Keratinocyte (primary cell): ENCODE measurements around the gene GRB2. TPM values are rescaled to one million over a fixed set of nuclear protein-coding genes. Genes with fewer than 3 reads are reported as not detected.

ENCODE experiments used
- DNase-seq: peaks from one replicate; pipeline ENCODE4 v3.0.0-alpha.2; 2011; ENCODE audit warnings: low read depth, missing footprints, low spot score
- FAIRE-seq: peaks from 2 replicates; lab custom pipeline; 2011; peaks lifted over from hg19 to GRCh38; lab: Jason Lieb, UNC
- H2AFZ ChIP-seq: 2 replicates; pipeline ENCODE4 v1.6.0; 2012; ENCODE audit warnings: low read length, control low read depth, inconsistent platforms; ENCODE audit not compliant: control insufficient read depth
- H3K27ac ChIP-seq: 2 replicates; pipeline ENCODE4 v1.5.1; 2011; ENCODE audit warnings: low read length; ENCODE audit not compliant: control insufficient read depth, insufficient read depth
- H3K27me3 ChIP-seq: 3 replicates; pipeline ENCODE4 v1.6.0; 2011; ENCODE audit warnings: low read length; ENCODE audit not compliant: control insufficient read depth, insufficient read depth; ENCODE audit errors: extremely low read depth
- H3K36me3 ChIP-seq, 2 experiments: 2 replicates in 1 of 2; 3 replicates in 1 of 2; pipeline ENCODE4 v1.5.1; 2011; ENCODE audit warnings: low read length in 2 of 2, mild to moderate bottlenecking in 1 of 2; ENCODE audit not compliant: control insufficient read depth in 2 of 2, insufficient read depth in 2 of 2; ENCODE audit errors: extremely low read depth in 1 of 2
- H3K4me1 ChIP-seq: 3 replicates; pipeline ENCODE4 v1.5.1; 2011; ENCODE audit warnings: low read length; ENCODE audit not compliant: control insufficient read depth, insufficient read depth; ENCODE audit errors: extremely low read depth
- H3K4me2 ChIP-seq: 3 replicates; pipeline ENCODE4 v1.6.0; 2011; ENCODE audit warnings: low read depth, low read length; ENCODE audit not compliant: control insufficient read depth, insufficient read depth; ENCODE audit errors: extremely low read depth
- H3K4me3 ChIP-seq, 3 experiments: fragments of 200-600 bp in 1 of 3; sonication (generic) in 1 of 3; 2 replicates in 2 of 3; 3 replicates in 1 of 3; pipeline ENCODE4 v1.5.1; 2011 to 2016; ENCODE audit warnings: low read length in 3 of 3, mild to moderate bottlenecking in 3 of 3, control low read depth in 2 of 3, inconsistent platforms in 1 of 3, low read depth in 1 of 3, mixed read lengths in 1 of 3, mixed run types in 1 of 3, moderate library complexity in 1 of 3; ENCODE audit not compliant: control insufficient read depth in 2 of 3, insufficient read depth in 2 of 3; ENCODE audit errors: extremely low read depth in 1 of 3
- H3K79me2 ChIP-seq: 2 replicates; pipeline ENCODE4 v1.6.0; 2012; ENCODE audit warnings: low read length; ENCODE audit not compliant: control insufficient read depth, insufficient read depth
- H3K9ac ChIP-seq: 3 replicates; pipeline ENCODE4 v1.6.0; 2011; ENCODE audit warnings: low read length; ENCODE audit not compliant: control insufficient read depth, insufficient read depth; ENCODE audit errors: extremely low read depth
- H3K9me1 ChIP-seq: 3 replicates; pipeline ENCODE4 v1.6.0; 2011; ENCODE audit warnings: low read length; ENCODE audit not compliant: control insufficient read depth, insufficient read depth; ENCODE audit errors: extremely low read depth
- H3K9me3 ChIP-seq: 2 replicates; pipeline ENCODE4 v1.5.1; 2012; ENCODE audit warnings: low read depth, low read length; ENCODE audit not compliant: control insufficient read depth
- H4K20me1 ChIP-seq: 3 replicates; pipeline ENCODE4 v1.6.0; 2011; ENCODE audit warnings: low read length; ENCODE audit not compliant: control insufficient read depth, insufficient read depth; ENCODE audit errors: extremely low read depth
- EZH2 ChIP-seq: IDR thresholded peaks from one replicate; pipeline ENCODE4 v1.6.1; 2012; ENCODE audit warnings: inconsistent platforms, mild to moderate bottlenecking, low read length, moderate library complexity
- dilution Hi-C: fragments of 300-500 bp; cut with MboI; formaldehyde crosslinking; loops from one replicate; pipeline ENCODE4 v1.7.0; 2020; ENCODE audit warnings: low sequenced_read_pairs; ENCODE audit not compliant: extremely low pct_ligation_motif_present
- polyA plus RNA-seq, 5 experiments: library from polyadenylated mRNA; depleted of rRNA in 3 of 5; stranded (reverse) in 3 of 5; stranded (forward) in 1 of 5; unstranded in 1 of 5; fragments of >200 nt; gene quantifications; 1 replicate in 1 of 5; 2 replicates in 3 of 5; 3 replicates in 1 of 5; pipeline versions ENCODE4 v1.2.1 to v1.2.3, GENCODE V29; 2011 to 2012; ENCODE audit warnings: missing spikeins in 2 of 5, low read depth in 1 of 5, low replicate concordance in 1 of 5
- TF ChIP-seq, protein P1 (sequence below), 3 experiments: IDR thresholded peaks in 1 of 3; conservative IDR thresholded peaks in 1 of 3; optimal IDR thresholded peaks in 1 of 3; 2 replicates in 2 of 3; 3 replicates in 1 of 3; pipeline versions ENCODE3 to v1.5.1; 2011; ENCODE audit warnings: low read length in 3 of 3, mild to moderate bottlenecking in 3 of 3, moderate library complexity in 2 of 3, control low read depth in 1 of 3, inconsistent platforms in 1 of 3; ENCODE audit not compliant: insufficient read depth in 2 of 3; ENCODE audit errors: extremely low read depth in 1 of 3

GRB2 gene
- polyA plus RNA-seq, 1 donor (not counting 4 experiments of a cell fraction or from before 2014, with no cell fraction given): 62.0 TPM

- FAIRE-seq: no peak
- dilution Hi-C loops: no loop called here
Measured at GRCh38 chr17:75396025-75396424, 9.5 kb downstream of the GRB2 start.

GRCh38 chr17:75394332-75394918 lies 11.1 kb downstream of the GRB2 start:
- H3K4me2 ChIP-seq: peak overlapping the region; percentile 99
- no peak overlapping the region for H2AFZ ChIP-seq
- H3K27ac ChIP-seq: peak overlapping the region; percentile 45
- dilution Hi-C loops: no loop called here
- H3K4me3 ChIP-seq: peak overlapping the region; percentile 59 to 89 (median 73)
- FAIRE-seq (peak; percentile 17), DNase-seq (no peak)
- H3K79me2 ChIP-seq: peaks cover 87% of the 10 kb centered on the region
- peaks cover 39% of the 10 kb centered on the region for H3K4me1 ChIP-seq
- H3K27me3 ChIP-seq: no peaks in the 10 kb centered on the region
- H3K36me3 ChIP-seq: peaks cover 1 to 2% of the 10 kb centered on the region in 2 experiments
- no peak for TF ChIP-seq EZH2
- TF ChIP-seq, protein P1, sequence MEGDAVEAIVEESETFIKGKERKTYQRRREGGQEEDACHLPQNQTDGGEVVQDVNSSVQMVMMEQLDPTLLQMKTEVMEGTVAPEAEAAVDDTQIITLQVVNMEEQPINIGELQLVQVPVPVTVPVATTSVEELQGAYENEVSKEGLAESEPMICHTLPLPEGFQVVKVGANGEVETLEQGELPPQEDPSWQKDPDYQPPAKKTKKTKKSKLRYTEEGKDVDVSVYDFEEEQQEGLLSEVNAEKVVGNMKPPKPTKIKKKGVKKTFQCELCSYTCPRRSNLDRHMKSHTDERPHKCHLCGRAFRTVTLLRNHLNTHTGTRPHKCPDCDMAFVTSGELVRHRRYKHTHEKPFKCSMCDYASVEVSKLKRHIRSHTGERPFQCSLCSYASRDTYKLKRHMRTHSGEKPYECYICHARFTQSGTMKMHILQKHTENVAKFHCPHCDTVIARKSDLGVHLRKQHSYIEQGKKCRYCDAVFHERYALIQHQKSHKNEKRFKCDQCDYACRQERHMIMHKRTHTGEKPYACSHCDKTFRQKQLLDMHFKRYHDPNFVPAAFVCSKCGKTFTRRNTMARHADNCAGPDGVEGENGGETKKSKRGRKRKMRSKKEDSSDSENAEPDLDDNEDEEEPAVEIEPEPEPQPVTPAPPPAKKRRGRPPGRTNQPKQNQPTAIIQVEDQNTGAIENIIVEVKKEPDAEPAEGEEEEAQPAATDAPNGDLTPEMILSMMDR (optimal IDR thresholded peaks at IDR 0.05 in 1 of 3, IDR thresholded peaks at IDR 0.05 in 1 of 3, conservative IDR thresholded peaks at IDR 0.05 in 1 of 3; ENCODE audit: extremely low read depth in 1 of 3, insufficient read depth in 2 of 3, low read length in 3 of 3): no peak
- no peaks in the 10 kb centered on the region for H3K9me1 ChIP-seq
- H3K9me3 ChIP-seq: no peaks in the 10 kb centered on the region
- peak overlapping the region; percentile 86 for H3K9ac ChIP-seq
- no peaks in the 10 kb centered on the region for H4K20me1 ChIP-seq

More at GRCh38 chr17:75396025-75396424, 9.5 kb downstream of the GRB2 start:
- TF ChIP-seq, protein P1 (optimal IDR thresholded peaks at IDR 0.05 in 1 of 3, IDR thresholded peaks at IDR 0.05 in 1 of 3, conservative IDR thresholded peaks at IDR 0.05 in 1 of 3; ENCODE audit: extremely low read depth in 1 of 3, insufficient read depth in 2 of 3, low read length in 3 of 3): no peak
- TF ChIP-seq EZH2: no peak
- no peak for DNase-seq
- H3K27me3 ChIP-seq: no peaks in the 10 kb centered on the region
- H3K9me1 ChIP-seq: no peaks in the 10 kb centered on the region
- peaks cover 0 to under 1% of the 10 kb centered on the region in 2 experiments for H3K36me3 ChIP-seq
- H3K4me1 ChIP-seq: peaks cover 39% of the 10 kb centered on the region
- no peaks in the 10 kb centered on the region for H3K9me3 ChIP-seq
- peak overlapping the region; percentile 99 for H3K4me2 ChIP-seq
- no peak overlapping the region for H3K4me3 ChIP-seq
- peaks cover 90% of the 10 kb centered on the region for H3K79me2 ChIP-seq
- H3K27ac ChIP-seq: no peak overlapping the region
- H3K9ac ChIP-seq: no peak overlapping the region
- no peaks in the 10 kb centered on the region for H4K20me1 ChIP-seq
- no peak overlapping the region for H2AFZ ChIP-seq
